Astrocyte of the cerebellum (primary cell): ENCODE data around the gene RPS27A.

ENCODE experiments used
- DNase-seq: peaks from one replicate; pipeline ENCODE4 v3.0.0-alpha.2; 2011; ENCODE audit warnings: low read depth
- H3K4me3 ChIP-seq: 2 replicates; pipeline ENCODE4 v1.5.1; 2011; ENCODE audit warnings: mild to moderate bottlenecking, low read depth, low read length, moderate library complexity
- in situ Hi-C: cut with HindIII; loops from 2 replicates; pipeline ENCODE4 v1.10.0; 2017; ENCODE audit warnings: low sequenced_read_pairs
- TF ChIP-seq, protein P1 (sequence below): IDR thresholded peaks from 2 replicates; pipeline ENCODE4 v1.5.1; 2012; ENCODE audit warnings: low read length, low read depth, moderate library complexity, mild to moderate bottlenecking; ENCODE audit errors: missing control alignments

Gene RPS27A

DNA sequence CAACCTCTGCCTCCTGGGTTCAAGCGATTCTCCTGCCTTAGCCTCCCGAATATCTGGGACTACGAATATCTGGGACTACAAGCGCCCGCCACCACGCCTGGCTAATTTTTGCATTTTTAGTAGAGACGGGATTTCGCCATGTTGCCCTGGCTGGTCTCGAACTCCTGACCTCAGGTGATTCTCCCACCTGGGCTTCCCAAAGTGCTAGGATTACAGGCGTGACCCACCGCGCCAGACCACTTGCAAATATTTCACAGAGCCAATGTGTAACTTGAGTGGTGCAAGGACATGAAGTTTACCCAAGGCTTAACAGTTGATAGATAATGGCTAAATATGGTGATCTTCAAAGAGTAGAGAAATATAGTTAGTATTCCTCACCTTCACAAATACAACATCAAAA is 50.6 kb downstream of the RPS27A start:
- DNase-seq: no peak
- H3K4me3 ChIP-seq: no peak overlapping the region
- in situ Hi-C loops: no loop called here
- TF ChIP-seq, protein P1, sequence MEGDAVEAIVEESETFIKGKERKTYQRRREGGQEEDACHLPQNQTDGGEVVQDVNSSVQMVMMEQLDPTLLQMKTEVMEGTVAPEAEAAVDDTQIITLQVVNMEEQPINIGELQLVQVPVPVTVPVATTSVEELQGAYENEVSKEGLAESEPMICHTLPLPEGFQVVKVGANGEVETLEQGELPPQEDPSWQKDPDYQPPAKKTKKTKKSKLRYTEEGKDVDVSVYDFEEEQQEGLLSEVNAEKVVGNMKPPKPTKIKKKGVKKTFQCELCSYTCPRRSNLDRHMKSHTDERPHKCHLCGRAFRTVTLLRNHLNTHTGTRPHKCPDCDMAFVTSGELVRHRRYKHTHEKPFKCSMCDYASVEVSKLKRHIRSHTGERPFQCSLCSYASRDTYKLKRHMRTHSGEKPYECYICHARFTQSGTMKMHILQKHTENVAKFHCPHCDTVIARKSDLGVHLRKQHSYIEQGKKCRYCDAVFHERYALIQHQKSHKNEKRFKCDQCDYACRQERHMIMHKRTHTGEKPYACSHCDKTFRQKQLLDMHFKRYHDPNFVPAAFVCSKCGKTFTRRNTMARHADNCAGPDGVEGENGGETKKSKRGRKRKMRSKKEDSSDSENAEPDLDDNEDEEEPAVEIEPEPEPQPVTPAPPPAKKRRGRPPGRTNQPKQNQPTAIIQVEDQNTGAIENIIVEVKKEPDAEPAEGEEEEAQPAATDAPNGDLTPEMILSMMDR: no peak
